Measurements from ENCODE around the gene MARVELD1.

DNA sequence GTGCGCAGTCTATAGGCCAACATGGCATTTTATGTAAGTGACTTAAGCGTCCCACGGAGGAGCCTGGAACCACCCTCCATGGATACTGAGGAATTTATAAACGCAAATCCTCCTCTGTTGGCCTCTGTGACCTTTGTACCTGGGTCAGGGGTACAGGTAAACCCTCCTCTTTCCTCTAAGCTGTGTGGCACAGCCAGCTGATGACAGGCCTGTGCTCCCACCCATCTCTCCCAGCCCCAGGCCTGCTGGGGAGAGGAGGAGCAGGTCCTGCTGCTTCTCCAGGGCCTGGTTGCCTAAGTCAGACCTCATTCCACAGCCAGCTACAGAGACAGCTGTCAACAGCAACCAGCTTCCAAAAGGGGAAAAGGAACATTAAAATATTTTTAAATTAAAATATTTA is 31.5 kb upstream of the MARVELD1 start:
- TF ChIP-seq, protein P1, sequence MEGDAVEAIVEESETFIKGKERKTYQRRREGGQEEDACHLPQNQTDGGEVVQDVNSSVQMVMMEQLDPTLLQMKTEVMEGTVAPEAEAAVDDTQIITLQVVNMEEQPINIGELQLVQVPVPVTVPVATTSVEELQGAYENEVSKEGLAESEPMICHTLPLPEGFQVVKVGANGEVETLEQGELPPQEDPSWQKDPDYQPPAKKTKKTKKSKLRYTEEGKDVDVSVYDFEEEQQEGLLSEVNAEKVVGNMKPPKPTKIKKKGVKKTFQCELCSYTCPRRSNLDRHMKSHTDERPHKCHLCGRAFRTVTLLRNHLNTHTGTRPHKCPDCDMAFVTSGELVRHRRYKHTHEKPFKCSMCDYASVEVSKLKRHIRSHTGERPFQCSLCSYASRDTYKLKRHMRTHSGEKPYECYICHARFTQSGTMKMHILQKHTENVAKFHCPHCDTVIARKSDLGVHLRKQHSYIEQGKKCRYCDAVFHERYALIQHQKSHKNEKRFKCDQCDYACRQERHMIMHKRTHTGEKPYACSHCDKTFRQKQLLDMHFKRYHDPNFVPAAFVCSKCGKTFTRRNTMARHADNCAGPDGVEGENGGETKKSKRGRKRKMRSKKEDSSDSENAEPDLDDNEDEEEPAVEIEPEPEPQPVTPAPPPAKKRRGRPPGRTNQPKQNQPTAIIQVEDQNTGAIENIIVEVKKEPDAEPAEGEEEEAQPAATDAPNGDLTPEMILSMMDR (IDR thresholded peaks at IDR 0.05; ENCODE audit: low read length), result no peak
- no peak for TF ChIP-seq EZH2 (IDR thresholded peaks at IDR 0.05; ENCODE audit: borderline replicate concordance, low read length)
